HG03442 (cell line): ENCODE measurements around the gene NKAIN2.

Experiments
- ATAC-seq: cut with Tn5 transposase; IDR thresholded peaks from one replicate; pipeline ENCODE4 v1.9.1; 2021; ENCODE audit warnings: mild to moderate bottlenecking, moderate library complexity; ENCODE audit not compliant: unreplicated experiment

The NKAIN2 gene

GRCh38 chr6:124869416-124869815 is 1065.8 kb downstream of the NKAIN2 start:
- no peak for ATAC-seq

- ATAC-seq: no peak
Observed at GRCh38 chr6:124870611-124871459, 1067.2 kb downstream of the NKAIN2 start.

- ATAC-seq: peak; percentile 51
Observed at GRCh38 chr6:124872361-124873065, 1068.8 kb downstream of the NKAIN2 start.

GRCh38 chr6:124873066-124873410 is 1069.4 kb downstream of the NKAIN2 start:
- ATAC-seq: peak; percentile 5
